Brain microvascular endothelial cell (primary cell): ENCODE results near the gene ADGRV1.

Source experiments
- DNase-seq: peaks from one replicate; pipeline ENCODE4 v3.0.0-alpha.2; 2020
- H3K27ac ChIP-seq: fragments of 250-450 bp; sonication (Bioruptor Pico); 2 replicates; pipeline ENCODE4 v1.5.1; 2020; ENCODE audit warnings: mild to moderate bottlenecking, moderate library complexity
- H3K27me3 ChIP-seq: fragments of 250-450 bp; sonication (Bioruptor Pico); replicated peaks from 2 replicates; pipeline ENCODE4 v1.5.1; 2020; ENCODE audit warnings: mild to moderate bottlenecking
- H3K36me3 ChIP-seq: fragments of 250-450 bp; sonication (Bioruptor Pico); replicated peaks from 2 replicates; pipeline ENCODE4 v1.5.1; 2020; ENCODE audit warnings: mild to moderate bottlenecking
- H3K4me3 ChIP-seq: 2 replicates; pipeline ENCODE4 v1.5.1; 2011; ENCODE audit warnings: low read depth, mild to moderate bottlenecking, control low read depth, low read length, moderate library complexity
- CTCF ChIP-seq: IDR thresholded peaks from 2 replicates; pipeline ENCODE4 v1.5.1; 2011; ENCODE audit warnings: low read depth, mild to moderate bottlenecking, moderate library complexity, low read length, control low read depth, inconsistent platforms; ENCODE audit errors: missing control alignments
- in situ Hi-C: cut with HindIII; loops from 2 replicates; pipeline ENCODE4 v1.10.0; 2017; ENCODE audit warnings: low sequenced_read_pairs, low pct_ligation_motif_present

ADGRV1 gene

GRCh38 chr5:90690307-90690706, 131.7 kb downstream of the ADGRV1 start:
- Histone ChIP-seq H3K4me3 (no peak overlapping the region), H3K27me3 (no peaks in the 10 kb centered on the region), H3K27ac (no peak overlapping the region), H3K36me3 (no peaks in the 10 kb centered on the region)
- no peak for TF ChIP-seq CTCF
- DNase-seq = no peak
- in situ Hi-C loops = no loop called here

GRCh38 chr5:90691533-90691932, 132.9 kb downstream of the ADGRV1 start:
- no peak for TF ChIP-seq CTCF
- in situ Hi-C loops = no loop called here
- Histone ChIP-seq H3K36me3 (no peaks in the 10 kb centered on the region), H3K4me3 (no peak overlapping the region), H3K27ac (no peak overlapping the region), H3K27me3 (no peaks in the 10 kb centered on the region)
- DNase-seq = no peak

- no peak for TF ChIP-seq CTCF
- H3K27ac ChIP-seq = no peak overlapping the region
- H3K27me3 ChIP-seq = no peaks in the 10 kb centered on the region
- no peak for DNase-seq
- in situ Hi-C loops = no loop called here
- no peak overlapping the region for H3K4me3 ChIP-seq
- H3K36me3 ChIP-seq = no peaks in the 10 kb centered on the region
These were observed 137.6 kb downstream of the ADGRV1 start for GRCh38 chr5:90696153-90696552.

- TF ChIP-seq CTCF = no peak
- in situ Hi-C loops = no loop called here
These were observed 141.7 kb downstream of the ADGRV1 start for GRCh38 chr5:90700299-90700698.

GRCh38 chr5:90703932-90704331, 145.3 kb downstream of the ADGRV1 start:
- Histone ChIP-seq H3K36me3 (no peaks in the 10 kb centered on the region), H3K27me3 (no peaks in the 10 kb centered on the region), H3K27ac (no peak overlapping the region), H3K4me3 (no peak overlapping the region)
- in situ Hi-C loops = no loop called here
- no peak for DNase-seq
- no peak for TF ChIP-seq CTCF

More at GRCh38 chr5:90700299-90700698, 141.7 kb downstream of the ADGRV1 start:
- Histone ChIP-seq H3K27me3 (no peaks in the 10 kb centered on the region), H3K36me3 (no peaks in the 10 kb centered on the region), H3K4me3 (no peak overlapping the region), H3K27ac (no peak overlapping the region)
- DNase-seq = no peak

GRCh38 chr5:90707698-90708097, 149.1 kb downstream of the ADGRV1 start:
- Histone ChIP-seq H3K4me3 (no peak overlapping the region), H3K36me3 (no peaks in the 10 kb centered on the region), H3K27ac (no peak overlapping the region), H3K27me3 (no peaks in the 10 kb centered on the region)
- no peak for DNase-seq
- in situ Hi-C loops = no loop called here
- no peak for TF ChIP-seq CTCF
